ENCODE data around the gene TAPBP.

DNA sequence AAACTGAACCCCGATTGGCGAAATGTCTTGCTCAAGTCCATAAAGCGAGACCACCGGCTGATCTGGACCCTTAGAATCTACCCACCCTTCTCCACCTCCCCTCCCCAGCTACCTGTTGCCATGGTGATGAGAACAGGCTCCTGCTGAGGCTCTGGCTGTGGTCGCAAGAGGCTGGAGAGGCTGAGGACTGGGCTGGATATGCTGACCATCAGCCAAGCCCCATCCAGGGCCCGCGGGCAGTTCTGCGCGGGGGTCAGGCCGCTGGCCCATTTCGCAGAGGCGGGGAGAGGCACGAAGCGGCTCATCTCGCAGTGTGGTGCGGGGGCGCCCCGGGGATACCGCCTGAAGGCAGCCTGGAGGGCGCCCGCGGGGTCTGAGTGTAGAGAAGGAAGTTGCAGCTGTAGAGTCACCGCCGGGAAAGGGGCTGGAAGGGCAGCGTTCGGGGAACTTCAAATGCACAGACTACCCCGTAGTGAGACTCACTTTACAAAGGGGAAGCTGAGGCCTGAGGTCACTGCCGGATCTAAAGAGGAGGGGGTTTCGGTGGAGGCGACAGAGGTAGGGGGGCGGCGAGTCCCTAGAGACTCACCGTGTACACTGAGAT is 671 bp downstream of the TAPBP start:
- TF ChIP-seq POLR2A (IDR thresholded peaks at IDR 0.05) (no peak), POLR2AphosphoS5 (IDR thresholded peaks at IDR 0.05) (peak in 1 of 3 donors; percentile 10)
- TF ChIP-seq, protein P1, sequence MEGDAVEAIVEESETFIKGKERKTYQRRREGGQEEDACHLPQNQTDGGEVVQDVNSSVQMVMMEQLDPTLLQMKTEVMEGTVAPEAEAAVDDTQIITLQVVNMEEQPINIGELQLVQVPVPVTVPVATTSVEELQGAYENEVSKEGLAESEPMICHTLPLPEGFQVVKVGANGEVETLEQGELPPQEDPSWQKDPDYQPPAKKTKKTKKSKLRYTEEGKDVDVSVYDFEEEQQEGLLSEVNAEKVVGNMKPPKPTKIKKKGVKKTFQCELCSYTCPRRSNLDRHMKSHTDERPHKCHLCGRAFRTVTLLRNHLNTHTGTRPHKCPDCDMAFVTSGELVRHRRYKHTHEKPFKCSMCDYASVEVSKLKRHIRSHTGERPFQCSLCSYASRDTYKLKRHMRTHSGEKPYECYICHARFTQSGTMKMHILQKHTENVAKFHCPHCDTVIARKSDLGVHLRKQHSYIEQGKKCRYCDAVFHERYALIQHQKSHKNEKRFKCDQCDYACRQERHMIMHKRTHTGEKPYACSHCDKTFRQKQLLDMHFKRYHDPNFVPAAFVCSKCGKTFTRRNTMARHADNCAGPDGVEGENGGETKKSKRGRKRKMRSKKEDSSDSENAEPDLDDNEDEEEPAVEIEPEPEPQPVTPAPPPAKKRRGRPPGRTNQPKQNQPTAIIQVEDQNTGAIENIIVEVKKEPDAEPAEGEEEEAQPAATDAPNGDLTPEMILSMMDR (IDR thresholded peaks at IDR 0.05), result no peak

Data from breast epithelium (tissue), 3 donors.